Suprapubic skin (tissue), 4 donors: ENCODE measurements around the gene ARHGAP22. TPM values are rescaled to one million over a fixed set of nuclear protein-coding genes. Genes with fewer than 3 reads are reported as not detected.

Experiments
- DNase-seq, 2 donors: peaks; one replicate each; pipeline ENCODE4 v3.0.0-alpha.2; 2019; ENCODE audit warnings: low spot score in 2 of 2
- H3K27ac ChIP-seq: fragments of 200-600 bp; sonication (generic); one replicate; pipeline ENCODE4 v1.5.1; 2019
- H3K27me3 ChIP-seq: fragments of 200-600 bp; sonication (generic); one replicate; pipeline ENCODE4 v1.5.1; 2019
- H3K36me3 ChIP-seq: fragments of 200-600 bp; sonication (generic); one replicate; pipeline ENCODE4 v1.5.1; 2019
- H3K4me1 ChIP-seq: fragments of 200-600 bp; sonication (generic); one replicate; pipeline ENCODE4 v1.5.1; 2019
- H3K4me3 ChIP-seq: fragments of 200-600 bp; sonication (generic); one replicate; pipeline ENCODE4 v1.5.1; 2019; ENCODE audit warnings: mild to moderate bottlenecking
- H3K9me3 ChIP-seq: fragments of 200-600 bp; sonication (generic); one replicate; pipeline ENCODE4 v1.5.1; 2019
- EP300 ChIP-seq: sonication (generic); formaldehyde crosslinking; IDR thresholded peaks from one replicate; pipeline ENCODE4 v1.6.1; 2017; ENCODE audit warnings: antibody characterized with exemption
- POLR2A ChIP-seq, 2 donors: fragments of 450-650 bp; IDR thresholded peaks; one replicate each; pipeline ENCODE4 v1.6.1; 2017; ENCODE audit warnings: antibody characterized with exemption in 2 of 2, mild to moderate bottlenecking in 2 of 2, moderate library complexity in 2 of 2
- POLR2AphosphoS5 ChIP-seq, 3 donors: sonication (generic); formaldehyde crosslinking; IDR thresholded peaks; one replicate each; pipeline ENCODE4 v1.6.1; 2017; ENCODE audit warnings: antibody characterized with exemption in 3 of 3
- WGBS: methylation state at CpG from one replicate; pipeline ENCODE4 v1.1.5; 2018; 5-methylcytosine and 5-hydroxymethylcytosine counted together
- total RNA-seq, 4 donors: library from RNA; depleted of rRNA; stranded (reverse); fragments of >200 nt; gene quantifications; one replicate each; pipeline ENCODE4 v1.1.0, GENCODE V29; 2016
- TF ChIP-seq, protein P1 (sequence below), 2 donors: fragments of 200-600 bp in 1 of 2; fragments of 450-650 bp in 1 of 2; sonication (generic) in 1 of 2; IDR thresholded peaks; one replicate each; pipeline ENCODE4 v1.5.1; 2016 to 2019; ENCODE audit warnings: antibody characterized with exemption in 2 of 2, mild to moderate bottlenecking in 1 of 2, moderate library complexity in 1 of 2

The ARHGAP22 gene
- total RNA-seq, 4 donors from 2014 or later, result 0.98 to 7.2 (median 2.2) TPM

- TF ChIP-seq, protein P1, sequence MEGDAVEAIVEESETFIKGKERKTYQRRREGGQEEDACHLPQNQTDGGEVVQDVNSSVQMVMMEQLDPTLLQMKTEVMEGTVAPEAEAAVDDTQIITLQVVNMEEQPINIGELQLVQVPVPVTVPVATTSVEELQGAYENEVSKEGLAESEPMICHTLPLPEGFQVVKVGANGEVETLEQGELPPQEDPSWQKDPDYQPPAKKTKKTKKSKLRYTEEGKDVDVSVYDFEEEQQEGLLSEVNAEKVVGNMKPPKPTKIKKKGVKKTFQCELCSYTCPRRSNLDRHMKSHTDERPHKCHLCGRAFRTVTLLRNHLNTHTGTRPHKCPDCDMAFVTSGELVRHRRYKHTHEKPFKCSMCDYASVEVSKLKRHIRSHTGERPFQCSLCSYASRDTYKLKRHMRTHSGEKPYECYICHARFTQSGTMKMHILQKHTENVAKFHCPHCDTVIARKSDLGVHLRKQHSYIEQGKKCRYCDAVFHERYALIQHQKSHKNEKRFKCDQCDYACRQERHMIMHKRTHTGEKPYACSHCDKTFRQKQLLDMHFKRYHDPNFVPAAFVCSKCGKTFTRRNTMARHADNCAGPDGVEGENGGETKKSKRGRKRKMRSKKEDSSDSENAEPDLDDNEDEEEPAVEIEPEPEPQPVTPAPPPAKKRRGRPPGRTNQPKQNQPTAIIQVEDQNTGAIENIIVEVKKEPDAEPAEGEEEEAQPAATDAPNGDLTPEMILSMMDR (IDR thresholded peaks at IDR 0.05), result no peak
- Histone ChIP-seq H3K9me3 (no peaks in the 10 kb centered on the region), H3K4me1 (no peaks in the 10 kb centered on the region), H3K27me3 (no peaks in the 10 kb centered on the region), H3K27ac (no peak overlapping the region), H3K4me3 (no peak overlapping the region), H3K36me3 (no peaks in the 10 kb centered on the region)
- peak in 1 of 2 donors; percentile 68 for DNase-seq
- 79% methylated on average over 12 of the region's 17 CpGs for WGBS
Measured at GRCh38 chr10:48508791-48509772, 95.8 kb downstream of the ARHGAP22 start.

DNA sequence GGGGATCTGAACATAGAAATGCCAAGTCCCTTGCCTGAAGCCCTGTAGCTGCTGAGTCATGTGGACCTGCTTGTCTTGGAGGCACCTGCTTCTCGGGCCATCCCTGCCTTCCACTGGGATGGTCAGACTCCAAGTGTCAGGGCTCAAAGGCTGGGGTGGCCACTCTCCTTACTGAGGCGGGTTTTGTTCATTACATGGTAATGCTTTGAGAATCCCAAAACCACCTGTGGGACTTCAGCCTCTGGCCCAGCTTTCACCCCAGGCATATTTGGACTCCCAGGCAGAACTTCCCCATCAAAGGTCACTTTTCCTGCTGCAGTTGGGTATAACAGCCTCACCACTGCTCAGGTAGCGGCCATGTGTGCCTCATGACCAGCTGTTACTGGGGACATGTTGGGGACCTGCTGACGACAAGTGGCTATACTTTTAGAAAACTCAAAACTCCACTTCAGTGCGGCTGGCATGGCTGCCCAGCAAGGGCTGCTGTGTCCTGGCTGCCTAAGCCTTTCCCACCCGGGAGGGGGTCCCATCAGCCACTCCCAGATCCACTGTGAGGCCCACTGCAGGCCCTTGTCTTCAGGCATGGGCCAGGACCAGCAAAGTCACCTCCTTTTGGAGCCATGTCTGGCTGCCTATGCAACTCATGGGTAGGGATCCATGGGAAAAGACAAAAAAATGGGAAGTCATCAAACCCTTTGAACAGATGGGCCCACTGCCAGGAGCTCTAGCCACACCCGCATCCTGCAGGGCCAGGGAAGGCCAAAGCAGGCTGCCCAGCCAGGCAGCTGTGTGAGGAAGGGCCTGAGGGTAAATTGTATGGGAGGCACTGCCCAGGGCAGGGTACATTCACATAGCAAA is 96.7 kb downstream of the ARHGAP22 start:
- no peaks in the 10 kb centered on the region for H3K9me3 ChIP-seq
- H3K4me3 ChIP-seq, result no peak overlapping the region
- H3K27me3 ChIP-seq, result no peaks in the 10 kb centered on the region
- peak in 1 of 2 donors; percentile 78 for DNase-seq
- no peak overlapping the region for H3K27ac ChIP-seq
- TF ChIP-seq, protein P1 (IDR thresholded peaks at IDR 0.05), result no peak
- TF ChIP-seq POLR2A (IDR thresholded peaks at IDR 0.05) (no peak), EP300 (no peak), POLR2AphosphoS5 (IDR thresholded peaks at IDR 0.05) (no peak)
- H3K36me3 ChIP-seq, result no peaks in the 10 kb centered on the region
- H3K4me1 ChIP-seq, result no peaks in the 10 kb centered on the region
- WGBS, result 77% methylated on average over 5 of the region's 7 CpGs

DNA sequence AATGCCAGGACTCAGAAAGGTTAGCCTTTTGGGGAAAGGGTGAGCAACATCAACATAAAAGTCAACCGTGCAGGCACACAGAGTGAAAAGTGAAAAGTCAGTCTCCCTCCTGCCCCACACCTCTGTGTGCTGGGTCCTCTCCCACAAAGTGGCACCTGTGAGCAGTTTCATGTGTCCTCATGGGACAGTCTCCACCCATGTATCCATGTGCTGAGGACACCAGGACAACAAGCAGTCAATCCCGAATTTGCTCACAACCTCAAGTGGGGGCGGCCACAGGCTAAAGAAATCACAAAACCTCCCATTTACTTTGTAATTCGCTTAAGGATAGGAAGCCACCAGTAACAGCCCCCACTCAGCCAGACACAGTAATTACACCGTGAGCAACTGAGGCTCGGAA is 97.4 kb downstream of the ARHGAP22 start:
- Histone ChIP-seq H3K27me3 (no peaks in the 10 kb centered on the region), H3K4me3 (no peak overlapping the region), H3K4me1 (no peaks in the 10 kb centered on the region), H3K9me3 (no peaks in the 10 kb centered on the region), H3K36me3 (no peaks in the 10 kb centered on the region), H3K27ac (no peak overlapping the region)
- WGBS, result 86% methylated on average over 6 of the region's 6 CpGs
- DNase-seq, result no peak
- no peak for TF ChIP-seq EP300

DNA sequence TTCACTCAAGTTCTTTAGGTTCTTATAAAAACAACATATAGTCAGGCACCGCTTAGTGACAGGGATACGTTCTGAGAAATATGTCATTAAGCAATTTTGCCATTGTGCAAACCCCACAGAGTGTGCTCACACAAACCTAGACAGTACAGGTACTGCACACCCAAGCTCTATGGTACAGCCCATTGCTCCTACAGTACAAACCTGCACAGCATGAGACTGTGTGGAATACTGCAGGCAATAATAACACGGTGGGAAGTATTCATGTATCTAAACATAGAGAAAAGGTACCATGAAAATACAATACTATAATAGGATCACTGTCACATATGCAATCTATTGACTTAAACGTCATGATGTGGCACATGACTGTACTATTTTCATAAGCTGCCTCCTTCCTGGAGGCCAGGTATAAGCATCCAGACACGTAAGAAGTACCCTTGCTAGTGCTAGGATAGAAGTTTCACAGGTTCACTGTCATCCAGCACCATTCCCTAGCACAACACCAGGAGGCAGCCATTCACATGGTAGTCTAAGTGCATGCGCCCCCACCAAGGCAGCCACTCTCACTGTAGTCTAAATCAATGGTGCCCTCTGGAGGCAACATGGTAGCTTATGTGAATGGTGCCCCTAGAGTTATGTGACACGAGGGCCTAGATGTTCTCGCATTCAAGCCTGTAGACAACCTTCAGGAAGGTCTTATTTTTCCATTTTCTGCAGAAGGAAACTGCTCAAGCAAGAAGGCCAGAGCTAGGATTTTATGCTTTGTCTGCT is 98.5 kb downstream of the ARHGAP22 start:
- whole genome bisulfite sequencing, result 87% methylated on average over 8 of the region's 8 CpGs
- Histone ChIP-seq H3K36me3 (no peaks in the 10 kb centered on the region), H3K27me3 (no peaks in the 10 kb centered on the region), H3K9me3 (no peaks in the 10 kb centered on the region), H3K4me1 (no peaks in the 10 kb centered on the region), H3K4me3 (no peak overlapping the region), H3K27ac (no peak overlapping the region)
- TF ChIP-seq POLR2AphosphoS5 (IDR thresholded peaks at IDR 0.05) (no peak), POLR2A (IDR thresholded peaks at IDR 0.05) (no peak), EP300 (no peak)
- TF ChIP-seq, protein P1 (IDR thresholded peaks at IDR 0.05), result no peak
- no peak for DNase-seq

DNA sequence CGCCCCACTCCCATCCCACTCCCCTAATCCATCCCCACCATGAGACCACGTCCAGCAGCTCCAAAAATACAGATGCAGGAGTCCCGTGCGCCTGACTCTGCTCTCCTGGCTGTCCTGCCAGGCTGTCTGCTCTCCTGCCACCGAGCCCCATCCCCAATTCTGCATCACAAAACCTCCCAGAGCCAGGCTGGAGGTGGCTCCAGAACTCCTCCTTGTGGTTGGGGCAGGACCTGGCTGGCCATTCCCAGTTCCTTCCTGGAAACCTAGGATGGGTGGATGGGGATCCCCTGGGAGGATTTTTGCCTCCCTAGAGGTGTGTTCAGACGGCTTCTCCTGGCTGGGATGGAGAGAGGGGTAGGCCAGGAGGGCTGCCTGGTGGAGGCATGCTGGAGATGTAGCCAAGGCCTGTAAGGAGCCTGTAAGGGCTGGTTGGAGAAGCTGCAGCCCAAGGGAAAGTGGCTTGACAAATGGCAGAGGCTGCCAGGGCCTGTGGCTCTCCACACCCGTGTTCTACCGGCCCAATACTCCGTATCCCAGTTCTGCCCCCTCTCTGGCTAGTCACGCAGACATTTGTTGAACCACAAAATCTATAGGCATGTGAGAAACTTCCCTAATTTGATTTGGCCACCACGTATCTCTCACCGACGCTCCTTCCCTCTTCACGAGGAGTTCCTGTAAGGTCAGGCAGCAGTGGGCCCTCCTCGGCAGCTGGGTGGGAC is 99.3 kb downstream of the ARHGAP22 start:
- no peak overlapping the region for H3K4me3 ChIP-seq
- H3K36me3 ChIP-seq, result no peaks in the 10 kb centered on the region
- DNase-seq, result peak in 1 of 2 donors; percentile 43
- 91% methylated on average over 15 of the region's 15 CpGs for WGBS
- no peaks in the 10 kb centered on the region for H3K9me3 ChIP-seq
- no peak for TF ChIP-seq POLR2A (IDR thresholded peaks at IDR 0.05)
- no peak for TF ChIP-seq POLR2AphosphoS5 (IDR thresholded peaks at IDR 0.05)
- no peak for TF ChIP-seq EP300
- TF ChIP-seq, protein P1 (IDR thresholded peaks at IDR 0.05), result no peak
- no peaks in the 10 kb centered on the region for H3K27me3 ChIP-seq
- no peaks in the 10 kb centered on the region for H3K4me1 ChIP-seq
- H3K27ac ChIP-seq, result no peak overlapping the region
